Left cardiac atrium (tissue), 4 donors: Measurements from ENCODE around the gene STX16. TPM values are rescaled to one million over a fixed set of nuclear protein-coding genes. Genes with fewer than 3 reads are reported as not detected.
A peak's percentile ranks its signal among the peaks of the same experiment; 100 is the strongest.

ENCODE experiments used
- ATAC-seq, 2 donors: fragments of 200-7000 bp; cut with Tn5 transposase; one replicate each; pipeline ENCODE4 v1.9.1; 2020; ENCODE audit warnings: mild to moderate bottlenecking in 2 of 2, moderate library complexity in 2 of 2
- DNase-seq: peaks from one replicate; pipeline ENCODE4 v3.0.0-alpha.2; 2020
- intact Hi-C, 2 donors: fragments of 100-400 bp; cut with DNase I; formaldehyde crosslinking; loops; one replicate each; pipeline versions ENCODE4 v1.14.1 to v1.15.1; 2022 to 2023
- total RNA-seq, 2 donors: library from RNA; stranded (reverse); fragmentation: NEBNext Ultra II Directional; extraction: Animal tissue kit (Norgen Biotek cat#: 25700); gene quantifications; one replicate each; pipeline ENCODE4 v1.2.1, GENCODE V29; 2021
- donor health status: DM: no; HTN: yes; CAD: no.
- donor health status: DM: no; HTN: yes; CAD: no; lungs with severe emphysema.
- donor health status: DM: yes; HTN: yes; CAD: no.
- donor health status: Dilated cardiomyopathy.

The STX16 gene
- total RNA-seq, 2 donors from 2014 or later = 22.8 to 32.0 TPM

GRCh38 chr20:58616411-58616810 is 34.7 kb upstream of the STX16 start:
- ATAC-seq (no peak), DNase-seq (no peak)
- intact Hi-C loops = no loop called here

- ATAC-seq = no peak
- intact Hi-C loops = no loop called here
- DNase-seq = no peak
These were observed 33.9 kb upstream of the STX16 start for GRCh38 chr20:58617158-58617557.

DNA sequence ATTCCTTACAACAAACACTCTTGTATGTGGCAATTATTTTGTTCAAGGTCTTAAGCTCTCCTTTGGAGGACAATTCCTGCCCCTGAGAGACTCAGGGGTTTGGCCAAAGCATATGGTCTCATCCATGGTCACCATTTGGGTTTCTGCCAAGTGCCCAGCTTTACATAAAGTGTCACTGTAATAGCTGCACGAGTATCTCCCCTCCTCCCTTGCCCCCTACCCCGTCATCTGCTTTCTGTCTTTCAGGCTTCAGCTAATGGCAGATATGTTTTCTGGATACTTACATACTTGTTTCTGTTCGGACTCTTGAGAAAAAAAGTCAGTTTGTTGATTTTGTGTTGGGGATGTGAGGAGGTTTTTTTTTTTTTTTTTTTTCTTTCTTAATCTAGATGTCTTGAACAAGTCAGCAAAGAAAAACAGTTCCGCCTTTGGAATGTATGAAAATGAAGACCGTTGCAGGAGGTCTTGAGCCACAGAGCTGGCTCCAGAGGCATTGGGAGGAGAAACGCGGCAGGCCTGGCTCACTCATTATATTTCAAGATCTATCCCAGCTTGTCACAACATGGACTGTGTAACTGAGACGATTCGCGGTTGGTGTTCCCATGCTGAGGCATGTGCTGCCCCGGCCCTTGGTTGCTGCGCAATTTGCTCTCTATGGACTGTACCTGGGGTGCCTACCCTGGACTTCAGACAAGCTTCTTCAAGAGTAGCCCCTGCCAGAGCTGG is 32.6 kb upstream of the STX16 start:
- ATAC-seq = peak; percentile 49 to 77
- DNase-seq = peak; percentile 38
- intact Hi-C loops = no loop called here

DNA sequence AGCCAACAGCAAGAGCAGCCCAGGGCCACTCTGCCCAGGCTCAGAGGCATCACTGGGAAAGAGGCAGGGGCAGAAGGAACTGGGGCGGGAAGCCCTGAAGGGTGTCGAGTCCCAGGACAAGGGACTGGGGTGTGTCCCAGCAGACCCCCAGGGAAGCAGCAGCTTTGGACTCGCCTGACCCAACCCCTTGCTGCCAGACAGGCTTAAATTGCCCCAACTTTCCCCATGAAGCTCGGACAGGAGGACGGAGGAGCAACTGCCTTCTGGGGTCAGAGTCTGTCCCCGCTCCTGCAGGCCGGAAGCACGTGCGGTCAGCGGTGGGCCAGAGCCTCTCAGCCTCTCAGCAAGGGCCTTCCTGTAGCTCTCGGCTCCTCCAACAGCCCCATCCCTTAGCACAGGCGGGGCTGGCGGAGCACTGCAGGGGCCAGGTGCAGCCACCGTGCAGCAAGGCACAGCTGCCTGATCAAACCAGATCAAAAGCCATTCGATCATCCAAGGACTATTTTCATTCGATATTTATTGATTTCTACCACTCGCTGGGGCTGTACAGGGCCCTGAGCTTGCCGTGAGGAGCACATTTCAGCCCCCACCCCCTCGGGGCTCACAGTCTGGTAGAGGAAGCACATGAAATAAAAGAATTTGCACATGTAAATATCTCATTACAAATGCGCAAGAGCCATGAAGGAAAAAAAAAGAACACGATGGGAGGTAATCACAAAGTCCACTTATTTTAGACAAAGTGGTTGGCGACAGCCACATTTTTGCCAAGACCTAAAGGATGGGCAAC is 31.8 kb upstream of the STX16 start:
- DNase-seq (no peak), ATAC-seq (no peak)

GRCh38 chr20:58619864-58620431 is 31.1 kb upstream of the STX16 start:
- DNase-seq (no peak), ATAC-seq (no peak)
- intact Hi-C loops = no loop called here

More for the DNA sequence above, 31.8 kb upstream of the STX16 start:
- intact Hi-C loops = no loop called here

- DNase-seq = peak; percentile 2
- no peak for ATAC-seq
- intact Hi-C loops = no loop called here
These were observed 29.1 kb upstream of the STX16 start for GRCh38 chr20:58621906-58622548.

DNA sequence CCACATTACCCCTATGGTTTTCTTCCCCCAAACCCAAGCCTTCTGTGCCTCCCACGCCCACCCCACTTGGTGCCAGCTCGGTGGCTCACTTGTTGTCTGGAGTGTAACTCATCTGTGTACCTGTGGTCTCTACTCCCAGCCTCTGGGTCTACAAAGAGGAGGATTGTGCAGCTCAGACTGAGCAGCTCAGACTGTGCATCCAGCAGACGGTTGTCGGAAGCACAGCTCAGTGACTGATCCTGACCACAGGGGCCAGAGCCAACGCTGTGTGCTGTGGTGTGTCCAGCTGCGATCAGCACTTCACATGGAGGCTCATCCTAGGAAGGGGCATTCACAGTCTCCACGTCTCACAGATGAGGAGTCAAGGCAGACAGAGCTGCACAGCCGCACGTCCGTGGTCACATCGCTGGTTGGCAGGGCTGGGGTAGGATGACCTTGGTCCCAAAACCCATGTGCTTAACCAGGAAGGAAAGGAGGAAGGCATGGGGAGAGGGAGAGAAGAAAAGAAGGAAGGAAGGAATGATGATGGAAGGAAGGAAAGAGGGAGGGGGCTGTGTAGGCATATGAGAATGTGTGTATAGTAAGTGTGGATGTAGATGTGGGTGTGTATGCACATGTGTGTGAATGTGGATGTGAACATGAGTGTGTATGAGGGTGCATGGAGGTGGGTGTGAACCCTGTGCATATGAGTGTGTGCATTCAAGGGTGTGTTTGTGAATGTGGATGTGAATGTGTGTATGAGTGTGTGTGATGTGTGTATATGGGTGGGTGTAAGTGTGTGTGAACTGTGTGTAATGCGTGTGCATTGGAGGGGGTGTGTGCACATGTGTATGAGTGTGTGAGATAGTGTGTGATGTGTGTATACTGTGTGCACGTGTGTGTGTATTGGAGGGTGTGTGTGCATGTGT is 28.2 kb upstream of the STX16 start:
- intact Hi-C loops = no loop called here
- peak in 1 of 2 donors; percentile 80 for ATAC-seq

DNA sequence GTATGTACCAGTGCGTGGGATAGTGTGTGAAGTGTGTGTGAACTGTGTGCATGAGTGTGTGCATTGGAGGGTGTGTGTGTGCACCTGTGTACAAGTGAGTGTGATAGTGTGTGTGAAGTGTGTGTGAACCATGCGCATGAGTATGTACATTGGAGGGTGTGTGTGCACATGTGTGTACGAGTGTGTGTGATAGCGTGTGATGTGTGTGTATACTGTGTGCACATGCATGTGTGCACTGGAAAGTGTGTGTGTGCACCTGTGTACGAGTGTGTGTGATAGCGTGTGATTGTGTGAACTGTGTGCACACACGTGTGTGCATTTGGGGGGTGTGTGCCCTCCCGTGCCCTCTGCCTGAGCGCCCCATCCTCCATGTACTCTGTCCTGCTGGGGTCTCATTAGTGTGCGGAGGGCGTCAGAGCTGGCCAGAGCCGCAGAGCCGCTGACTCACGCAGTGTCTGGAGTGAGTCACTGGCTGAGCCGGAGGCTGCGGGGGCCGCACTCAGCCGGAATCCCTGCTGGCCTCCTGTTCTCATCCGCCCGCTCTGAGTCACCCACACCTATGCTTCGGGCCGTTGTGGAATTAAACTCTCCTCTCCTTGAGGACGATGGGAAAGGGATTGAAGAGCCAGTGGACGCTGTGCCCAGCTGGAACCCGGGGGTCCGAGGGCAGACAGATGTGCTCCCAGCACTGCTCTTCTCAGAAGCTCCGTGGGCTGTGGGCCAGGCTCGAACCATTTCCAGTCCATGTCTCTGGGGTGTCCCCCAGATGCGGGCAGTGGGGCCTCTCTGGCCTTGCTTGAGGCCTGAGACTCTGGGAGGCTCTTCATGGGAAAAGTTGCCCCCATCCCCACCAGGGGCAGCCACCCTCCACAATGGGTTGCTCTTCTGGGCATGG is 27.3 kb upstream of the STX16 start:
- DNase-seq (peak; percentile 79), ATAC-seq (peak; percentile 71 to 93)
- intact Hi-C loops = no loop called here

More for the DNA sequence above, 28.2 kb upstream of the STX16 start:
- no peak for DNase-seq

GRCh38 chr20:58624687-58625086 is 26.4 kb upstream of the STX16 start:
- intact Hi-C loops = no loop called here
- no peak for ATAC-seq
- DNase-seq = no peak

DNA sequence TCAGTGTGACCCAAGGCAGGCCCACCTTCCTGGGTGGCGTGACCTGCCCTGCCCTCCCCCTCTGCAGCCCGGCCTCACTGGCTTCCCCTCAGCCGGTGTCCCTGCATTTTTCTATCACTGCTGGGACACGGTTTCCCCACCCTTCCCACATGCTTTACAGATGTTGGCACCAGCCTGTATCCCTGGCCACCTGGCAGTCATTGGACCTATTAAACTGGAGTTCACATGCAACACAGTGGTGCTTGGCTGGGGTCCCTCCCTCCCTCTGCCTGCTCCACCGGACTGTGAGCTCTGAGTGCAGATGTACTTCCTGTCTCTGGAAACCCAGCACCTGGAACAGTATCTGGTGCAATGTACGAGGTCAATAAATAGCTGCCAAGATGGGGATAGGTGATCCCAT is 25.5 kb upstream of the STX16 start:
- ATAC-seq (no peak), DNase-seq (no peak)
- intact Hi-C loops = no loop called here

DNA sequence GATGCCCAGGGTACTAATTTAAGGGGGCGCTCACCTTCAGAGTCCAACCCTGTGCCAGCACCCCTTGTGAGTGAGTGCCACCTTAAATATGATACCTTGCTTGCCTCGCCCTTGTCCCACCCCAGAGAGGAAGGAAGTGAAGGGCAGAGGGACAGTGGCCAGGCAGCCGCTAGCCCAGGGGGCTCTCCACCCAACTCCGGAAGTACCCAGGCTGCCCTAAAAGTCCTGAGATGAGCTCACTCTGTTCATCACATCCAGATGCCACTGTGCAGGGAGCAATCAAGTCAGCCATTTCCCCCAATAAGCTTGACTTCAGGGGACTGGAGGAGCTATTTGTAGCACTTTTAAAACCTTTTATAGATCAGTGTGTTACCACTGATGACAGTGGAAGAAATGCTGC is 25.0 kb upstream of the STX16 start:
- DNase-seq (no peak), ATAC-seq (no peak)
- intact Hi-C loops = no loop called here

- DNase-seq = no peak
- intact Hi-C loops = no loop called here
- no peak for ATAC-seq
These were observed 23.6 kb upstream of the STX16 start for GRCh38 chr20:58627212-58628072.

DNA sequence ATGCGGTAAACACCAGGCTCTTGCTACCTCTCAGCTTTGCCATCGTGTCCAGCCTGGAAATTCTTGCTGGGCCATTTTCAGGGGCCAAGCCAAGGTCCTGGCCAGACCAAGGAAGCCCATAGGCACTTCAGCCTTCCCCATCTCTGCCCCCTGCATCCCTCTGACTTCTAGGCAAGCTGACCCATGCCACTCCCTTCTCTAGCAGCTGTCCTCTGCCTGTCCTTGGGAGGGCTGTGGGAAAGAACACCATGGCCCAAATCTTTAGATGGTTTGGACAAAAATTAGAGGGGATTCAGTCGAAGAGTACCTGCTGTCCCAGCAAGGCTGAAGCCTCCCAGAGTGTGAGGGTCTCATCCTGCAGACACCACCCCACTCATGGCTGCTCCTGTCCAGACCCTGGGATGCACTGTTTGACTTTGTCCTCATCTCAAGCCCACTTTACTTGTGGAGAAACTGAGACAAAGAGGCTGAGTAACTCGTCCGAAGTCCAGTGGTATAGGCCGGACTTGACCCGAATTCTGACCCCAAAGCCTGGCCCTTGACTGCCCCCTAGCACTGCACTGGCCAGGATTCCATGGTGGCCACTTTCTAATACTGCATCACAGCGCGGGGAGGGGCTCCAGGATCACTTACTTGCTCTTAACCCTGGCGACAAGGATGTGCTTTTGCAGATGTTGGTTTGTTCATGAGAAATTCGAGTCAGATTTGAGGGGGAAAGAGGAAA is 22.4 kb upstream of the STX16 start:
- intact Hi-C loops = no loop called here
- ATAC-seq (no peak), DNase-seq (no peak)

DNA sequence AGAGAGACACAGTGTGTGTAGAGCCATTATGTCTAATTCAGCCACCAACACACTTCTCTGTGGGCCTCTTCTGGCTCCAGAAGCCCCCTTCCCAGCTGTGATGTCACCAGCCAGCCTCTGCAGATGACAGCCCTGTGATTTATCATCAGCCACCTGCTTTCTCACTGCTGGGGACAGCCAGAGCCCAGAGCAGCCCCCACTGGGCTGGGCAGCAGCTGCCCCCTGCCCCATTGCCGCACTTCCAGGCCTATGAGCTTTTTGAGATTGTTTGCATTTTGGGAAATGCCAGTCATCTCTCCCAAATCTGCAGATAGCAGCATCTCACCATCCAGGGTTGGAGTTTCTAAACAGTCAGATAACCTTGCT is 21.9 kb upstream of the STX16 start:
- DNase-seq = no peak
- no peak for ATAC-seq
- intact Hi-C loops = no loop called here

- intact Hi-C loops = no loop called here
- no peak for DNase-seq
- no peak for ATAC-seq
These were observed 21.0 kb upstream of the STX16 start for GRCh38 chr20:58630063-58630462.
